ENCODE data around the gene AGO3.

The AGO3 gene

GRCh38 chr1:36080801-36081200 is 149.9 kb downstream of the AGO3 start:
- in situ Hi-C loops (cut with MboI; ENCODE audit: low sequenced_read_pairs), result no loop called here

- in situ Hi-C loops (cut with MboI; ENCODE audit: low sequenced_read_pairs), result no loop called here
Measured at GRCh38 chr1:36081926-36082485, 151.1 kb downstream of the AGO3 start.

DNA sequence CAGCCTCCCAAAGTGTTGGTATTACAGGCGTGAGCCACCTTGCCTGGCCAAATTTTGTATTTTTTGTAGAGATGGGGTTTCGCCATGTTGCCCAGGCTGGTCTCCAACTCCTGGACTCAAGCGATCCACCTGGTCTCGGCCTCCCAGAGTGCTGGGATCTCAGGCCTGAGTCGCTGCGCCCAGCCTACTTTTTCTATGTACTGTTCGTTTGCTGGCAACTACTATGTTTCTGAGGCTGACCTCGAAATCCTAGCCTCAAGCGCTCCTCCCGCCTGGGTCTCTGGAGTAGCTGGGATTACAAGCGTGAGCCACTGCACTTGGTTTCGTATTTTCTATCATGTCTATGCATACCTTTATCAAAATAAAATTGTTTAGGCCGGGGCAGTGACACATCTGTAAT is 152.3 kb downstream of the AGO3 start:
- in situ Hi-C loops (cut with MboI; ENCODE audit: low sequenced_read_pairs), result no loop called here

- in situ Hi-C loops (cut with MboI; ENCODE audit: low sequenced_read_pairs), result no loop called here
Measured at GRCh38 chr1:36083635-36084496, 153.0 kb downstream of the AGO3 start, which contains the start of gene TEKT2. Gene TEKT2, plus strand, starts transcription at chr1:36084094. Its CDS starts 828 bp downstream, at chr1:36084922.

- in situ Hi-C loops (cut with MboI; ENCODE audit: low sequenced_read_pairs), result no loop called here
Measured at GRCh38 chr1:36084497-36085115, 153.7 kb downstream of the AGO3 start.

GRCh38 chr1:36085126-36085525 is 154.2 kb downstream of the AGO3 start:
- in situ Hi-C loops (cut with MboI; ENCODE audit: low sequenced_read_pairs), result no loop called here

DNA sequence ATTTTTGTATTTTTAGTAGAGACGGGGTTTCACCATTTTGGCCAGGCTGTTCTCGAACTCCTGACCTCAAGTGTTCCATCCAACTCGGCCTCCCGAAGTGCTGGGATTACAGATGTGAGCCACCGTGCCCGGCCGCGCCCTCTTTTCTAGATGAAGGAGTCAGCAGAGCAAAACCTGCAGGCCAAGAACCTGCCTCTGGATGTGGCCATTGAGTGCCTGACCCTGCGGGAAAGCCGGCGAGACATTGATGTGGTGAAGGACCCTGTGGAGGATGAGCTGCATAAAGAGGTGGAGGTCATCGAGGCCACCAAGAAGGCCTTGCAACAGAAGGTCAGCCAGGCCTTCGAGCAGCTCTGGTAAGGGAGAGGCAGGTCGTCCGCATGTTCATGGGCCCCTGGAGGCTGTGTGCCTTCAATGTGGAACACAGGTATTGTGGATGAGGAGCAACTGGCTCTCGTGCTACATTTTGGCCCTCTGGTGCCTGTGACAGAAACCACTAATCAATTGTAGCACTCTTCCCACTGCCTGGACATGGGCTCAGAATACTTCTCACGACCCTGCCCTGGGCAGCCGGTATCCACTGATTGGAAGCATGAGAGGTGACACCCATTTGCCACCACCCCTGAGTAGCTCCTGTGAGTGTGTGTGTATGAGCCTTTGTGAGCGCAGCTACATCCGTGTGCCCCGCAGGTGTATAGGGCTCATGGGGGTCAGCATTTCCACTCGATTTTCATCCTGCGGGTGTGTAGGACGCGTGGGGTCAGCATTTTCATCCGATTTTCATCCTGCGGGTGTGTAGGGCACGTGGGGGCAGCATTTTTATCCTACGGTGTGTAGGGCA is 155.0 kb downstream of the AGO3 start:
- in situ Hi-C loops (cut with MboI; ENCODE audit: low sequenced_read_pairs), result no loop called here

GRCh38 chr1:36086529-36087232 is 155.8 kb downstream of the AGO3 start:
- in situ Hi-C loops (cut with MboI; ENCODE audit: low sequenced_read_pairs), result no loop called here

DNA sequence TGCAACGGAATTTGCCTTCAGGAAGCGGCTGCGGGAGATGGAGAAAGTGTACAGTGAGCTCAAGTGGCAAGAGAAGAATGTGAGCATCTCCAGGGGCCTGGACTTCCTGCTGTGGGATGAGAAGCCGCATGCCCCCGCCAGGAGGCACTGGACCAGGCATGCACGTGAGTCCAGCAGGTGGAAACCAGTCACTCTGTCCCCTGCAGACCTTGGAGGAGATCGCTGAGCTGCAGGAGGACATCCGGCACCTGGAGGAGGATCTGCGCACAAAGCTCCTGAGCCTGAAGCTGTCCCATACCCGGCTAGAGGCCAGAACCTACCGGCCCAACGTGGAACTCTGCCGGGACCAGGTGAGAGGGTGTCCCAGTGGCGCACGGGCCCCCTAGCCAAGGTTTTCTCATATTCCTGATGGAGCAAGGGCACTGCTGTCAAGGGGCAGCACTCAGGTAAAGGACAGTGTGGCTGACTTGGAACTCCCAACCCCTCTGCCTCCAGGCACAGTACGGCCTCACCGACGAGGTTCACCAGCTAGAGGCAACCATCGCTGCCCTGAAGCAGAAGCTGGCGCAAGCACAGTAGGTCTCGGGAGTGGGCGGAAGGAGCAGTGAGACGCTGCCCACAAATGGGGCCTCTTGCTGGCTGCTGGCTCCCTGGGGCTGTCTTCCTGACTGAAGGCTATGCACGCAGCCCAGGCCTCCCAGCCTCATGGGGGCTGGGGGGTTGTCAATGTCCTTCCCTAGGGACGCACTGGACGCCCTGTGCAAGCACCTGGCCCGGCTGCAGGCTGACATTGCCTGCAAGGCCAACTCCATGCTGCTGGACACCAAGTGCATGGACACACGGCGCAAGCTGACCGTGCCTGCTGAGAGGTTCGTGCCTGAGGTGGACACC is 156.6 kb downstream of the AGO3 start:
- in situ Hi-C loops (cut with MboI; ENCODE audit: low sequenced_read_pairs), result no loop called here

DNA sequence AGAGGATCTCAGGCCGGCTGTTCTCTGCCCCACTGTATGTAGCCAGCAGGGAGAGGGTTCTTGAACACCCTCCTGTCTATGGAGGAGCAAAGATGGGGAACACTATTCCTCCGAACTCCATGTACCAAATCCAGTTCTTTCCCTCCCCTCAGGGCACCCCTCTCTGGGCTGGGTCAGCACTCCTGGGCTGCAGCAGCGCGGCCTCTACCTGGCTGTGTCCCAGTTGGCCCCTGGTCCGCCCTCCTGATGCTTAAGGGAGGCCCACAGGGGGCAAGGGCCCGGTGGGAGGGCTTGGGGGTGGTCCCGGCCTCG is 157.3 kb downstream of the AGO3 start:
- in situ Hi-C loops (cut with MboI; ENCODE audit: low sequenced_read_pairs), result no loop called here

- in situ Hi-C loops (cut with MboI; ENCODE audit: low sequenced_read_pairs), result no loop called here
Measured at GRCh38 chr1:36088577-36089392, 157.9 kb downstream of the AGO3 start, which contains the start of gene ADPRS. Gene ADPRS, plus strand, starts transcription at chr1:36088892. Its CDS starts 13 bp downstream, at chr1:36088905.

DNA sequence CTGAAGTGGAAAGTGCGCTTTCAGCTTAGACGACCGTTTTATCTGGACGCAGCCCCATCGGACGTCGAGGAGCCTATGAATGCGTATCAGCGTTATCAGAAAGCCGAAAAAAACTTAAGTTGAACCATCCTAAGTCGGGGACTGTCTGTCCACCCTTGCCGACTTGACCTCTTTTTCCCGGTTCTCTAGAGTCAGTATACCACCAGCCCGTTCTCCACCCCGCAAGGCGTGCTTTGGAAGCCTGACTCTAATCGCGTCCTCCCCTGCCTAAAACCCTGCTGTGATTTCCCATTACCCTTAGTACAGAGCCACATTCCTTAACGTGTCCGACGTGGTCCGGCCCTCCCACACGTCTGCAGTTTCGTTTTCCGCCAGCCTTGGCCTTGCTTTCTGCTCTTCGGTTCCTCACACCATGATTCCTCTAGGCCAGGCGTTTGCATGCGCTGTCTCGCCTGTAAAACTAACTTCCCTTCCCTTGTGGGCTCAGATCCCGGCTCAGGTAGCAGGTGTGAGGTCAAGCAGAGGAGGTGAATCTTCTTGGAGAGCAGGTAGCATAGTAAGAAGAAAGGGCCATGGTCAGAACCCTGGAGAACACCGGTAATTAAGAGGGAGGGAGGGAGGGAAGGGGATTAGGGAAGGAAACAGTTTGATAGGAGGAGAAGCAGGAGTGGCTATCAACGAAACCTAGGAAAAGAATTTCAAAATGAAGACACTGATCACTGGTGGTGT is 158.7 kb downstream of the AGO3 start:
- in situ Hi-C loops (cut with MboI; ENCODE audit: low sequenced_read_pairs), result no loop called here

- in situ Hi-C loops (cut with MboI; ENCODE audit: low sequenced_read_pairs), result no loop called here
Measured at GRCh38 chr1:36091141-36091540, 160.2 kb downstream of the AGO3 start.

DNA sequence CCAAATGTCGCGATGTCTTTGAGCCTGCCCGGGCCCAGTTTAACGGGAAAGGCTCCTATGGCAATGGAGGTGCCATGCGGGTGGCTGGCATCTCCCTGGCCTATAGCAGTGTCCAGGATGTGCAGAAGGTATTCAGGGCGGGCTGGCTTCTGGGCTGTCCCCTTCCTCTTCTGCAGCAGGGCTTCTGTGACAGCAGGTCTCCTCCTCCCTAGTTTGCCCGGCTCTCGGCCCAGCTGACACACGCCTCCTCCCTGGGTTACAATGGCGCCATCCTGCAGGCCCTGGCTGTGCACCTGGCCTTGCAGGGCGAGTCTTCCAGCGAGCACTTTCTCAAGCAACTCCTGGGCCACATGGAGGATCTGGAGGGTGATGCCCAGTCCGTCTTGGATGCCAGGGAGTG is 160.8 kb downstream of the AGO3 start:
- in situ Hi-C loops (cut with MboI; ENCODE audit: low sequenced_read_pairs), result no loop called here

GRCh38 chr1:36092166-36092797 is 161.4 kb downstream of the AGO3 start:
- in situ Hi-C loops (cut with MboI; ENCODE audit: low sequenced_read_pairs), result no loop called here

- in situ Hi-C loops (cut with MboI; ENCODE audit: low sequenced_read_pairs), result no loop called here
Measured at GRCh38 chr1:36092798-36093185, 161.9 kb downstream of the AGO3 start.

- in situ Hi-C loops (cut with MboI; ENCODE audit: low sequenced_read_pairs), result no loop called here
Measured at GRCh38 chr1:36093226-36093625, 162.3 kb downstream of the AGO3 start.

DNA sequence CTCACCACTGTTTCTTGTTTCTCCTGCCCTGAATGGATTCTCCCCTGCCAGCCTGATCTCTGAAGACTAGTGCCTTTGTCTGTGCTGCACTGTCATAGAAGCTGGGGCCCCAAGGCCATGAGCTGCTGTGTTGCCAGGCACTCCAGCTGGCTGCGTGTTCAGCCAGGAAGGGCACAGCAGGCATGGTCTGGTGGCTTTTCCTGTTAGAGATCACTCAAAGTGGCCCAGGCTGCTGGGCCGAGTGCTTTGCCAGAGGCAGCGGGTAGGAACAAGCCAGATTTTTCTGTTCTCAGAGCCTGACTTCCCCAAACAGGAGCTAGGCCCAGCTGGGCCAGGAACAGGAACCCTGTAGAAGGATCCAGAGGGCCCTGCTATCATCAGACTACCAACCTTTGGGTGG is 163.0 kb downstream of the AGO3 start:
- in situ Hi-C loops (cut with MboI; ENCODE audit: low sequenced_read_pairs), result no loop called here
